ENCODE results near the gene TMEM8B. TPM values are rescaled to one million over a fixed set of nuclear protein-coding genes. Genes with fewer than 3 reads are reported as not detected.
A peak's percentile ranks its signal among the peaks of the same experiment; 100 is the strongest.

Gene TMEM8B
- total and polyA plus RNA-seq, 2 of the 8 experiments (the other 6 are each of a cell fraction or from before 2014, with no cell fraction given), result 7.5 to 10.4 TPM

- ChIA-PET POLR2A (ENCODE audit: partially characterized antibody) (interaction anchor here (0.9 to 3.2 kb wide), 5 partner anchors 11 to 174 kb away, joined by 3 to 18 read pairs (median 3); partner anchors contain the start of genes CREB3 and TLN1), CTCF (ENCODE audit: partially characterized antibody) (interaction anchor here (0.7 to 16.5 kb wide), 34 partner anchors 10 to 205 kb away, joined by 3 to 172 read pairs (median 4); partner anchors contain the start of genes CREB3, FAM221B, HINT2 and NPR2)
- no peaks in the 10 kb centered on the region for H3K36me3 ChIP-seq (ENCODE audit: control insufficient read depth in 2 of 4, insufficient read depth in 4 of 4, low read length in 3 of 4)
- DNase-seq (ENCODE audit: low read depth in 1 of 2, low spot score in 2 of 2), result no peak
- H3K18ac ChIP-seq (ENCODE audit: extremely low read depth, low read length), result no peak overlapping the region
- 69% methylated on average over 3 of the region's 3 CpGs; no CpG with 5 or more reads in 1 of the 2 experiments for WGBS, 2 experiments (ENCODE audit: extremely low coverage in 1 of 2, insufficient coverage in 1 of 2, insufficient read length in 1 of 2, insufficient replicate concordance in 2 of 2, low coverage in 1 of 2, low lambda C conversion rate in 2 of 2, missing lambda C conversion rate in 1 of 2)
- H2AK5ac ChIP-seq (ENCODE audit: low read depth, low read length), result no peak overlapping the region
- peak; percentile 45 for FAIRE-seq
- no peak overlapping the region for H2BK5ac ChIP-seq (ENCODE audit: low read depth, low read length)
- no peak overlapping the region for H3K4me2 ChIP-seq (ENCODE audit: insufficient read depth in 1 of 2, low read depth in 2 of 2, low read length in 2 of 2)
- no peaks in the 10 kb centered on the region for H3K9me3 ChIP-seq (ENCODE audit: insufficient read depth in 2 of 2, low read depth in 1 of 2, low read length in 1 of 2)
- no peak overlapping the region for H4K8ac ChIP-seq (ENCODE audit: extremely low read depth, insufficient read depth, low read length)
- H2BK15ac ChIP-seq (ENCODE audit: low read length), result no peak overlapping the region
- H4K91ac ChIP-seq (replicated peaks; ENCODE audit: insufficient read length, low read length), result no peak overlapping the region
- H3K9ac ChIP-seq (replicated peaks in 1 of 4; ENCODE audit: extremely low read depth in 1 of 4, low read depth in 3 of 4, low read length in 3 of 4), result no peak overlapping the region
- no peak for TF ChIP-seq RXRA (IDR thresholded peaks at IDR 0.05; ENCODE audit: insufficient read depth, low read depth, low read length)
- TF ChIP-seq KDM4A (IDR thresholded peaks at IDR 0.05; ENCODE audit: low read depth, low read length, severe bottlenecking), result no peak
- TF ChIP-seq CTCF (IDR thresholded peaks at IDR 0.05; ENCODE audit: control extremely low read depth in 1 of 3, insufficient read depth in 1 of 3, low read depth in 1 of 3, low read length in 3 of 3), result peak; percentile 55 to 82 (median 72)
- TF ChIP-seq YY1 (IDR thresholded peaks at IDR 0.05; ENCODE audit: low read depth, low read length), result peak; percentile 45; the same call in 1 of the 2 replicates
- TF ChIP-seq RAD21 (IDR thresholded peaks at IDR 0.05 in 1 of 2, conservative IDR thresholded peaks at IDR 0.05 in 1 of 2; ENCODE audit: low read depth in 2 of 2, low read length in 2 of 2), result peak; percentile 50 to 66
- H2BK120ac ChIP-seq (replicated peaks; ENCODE audit: low read depth, low read length), result no peak overlapping the region
- H3K14ac ChIP-seq (ENCODE audit: insufficient read length), result no peak overlapping the region
- H3K4ac ChIP-seq (replicated peaks; ENCODE audit: insufficient read length, low read depth, low read length), result no peak overlapping the region
- H3K79me2 ChIP-seq (ENCODE audit: control insufficient read depth in 1 of 2, insufficient read depth in 2 of 2, low read length in 2 of 2), result no peaks in the 10 kb centered on the region
- H2AFZ ChIP-seq (ENCODE audit: low read length), result no peak overlapping the region
- H2BK20ac ChIP-seq (ENCODE audit: low read length), result no peak overlapping the region
- H3K23ac ChIP-seq (ENCODE audit: insufficient read length), result no peak overlapping the region
- no peak overlapping the region for H2BK12ac ChIP-seq (ENCODE audit: low read depth, low read length)
- no peaks in the 10 kb centered on the region; a peak in 2 of 7 replicates for H3K4me1 ChIP-seq (replicated peaks in 1 of 4; ENCODE audit: control insufficient read depth in 3 of 4, insufficient read depth in 4 of 4, low read length in 3 of 4)
- no peak overlapping the region for H3K27ac ChIP-seq (ENCODE audit: low read depth, low read length)
- no peak overlapping the region for H3K4me3 ChIP-seq (ENCODE audit: extremely low read depth in 1 of 4, insufficient read depth in 2 of 4, low read depth in 3 of 4, low read length in 4 of 4)
- no peaks in the 10 kb centered on the region for H3K79me1 ChIP-seq (ENCODE audit: low read depth, low read length)
- H3K27me3 ChIP-seq (replicated peaks in 1 of 4; ENCODE audit: control insufficient read depth in 3 of 4, extremely low read depth in 1 of 4, insufficient read depth in 3 of 4, low read length in 3 of 4), result no peaks in the 10 kb centered on the region; a peak in 1 of 7 replicates
- H3K56ac ChIP-seq (replicated peaks; ENCODE audit: insufficient read length, low read depth, low read length), result no peak overlapping the region
- H4K5ac ChIP-seq (ENCODE audit: insufficient read length, low read depth, low read length), result no peak overlapping the region
- H4K20me1 ChIP-seq (replicated peaks in 1 of 2; ENCODE audit: control insufficient read depth in 1 of 2, insufficient read depth in 2 of 2, low read length in 2 of 2), result no peaks in the 10 kb centered on the region
- no peaks in the 10 kb centered on the region for H3K23me2 ChIP-seq (ENCODE audit: low read depth, low read length)
Measured at GRCh38 chr9:35835216-35835632, 6.2 kb downstream of the TMEM8B start.
